K562 (cell line): ENCODE measurements around the gene ALB. TPM values are rescaled to one million over a fixed set of nuclear protein-coding genes. Genes with fewer than 3 reads are reported as not detected.

Experiments
- ATAC-seq: fragments of 200-7000 bp; cut with Tn5 transposase; 3 replicates; pipeline ENCODE4 v1.9.1; 2020; ENCODE audit warnings: moderate library complexity
- BruUV-seq: library from RNA; stranded (reverse); fragments of 400-500 nt; replicated peaks from 2 replicates; lab custom pipeline; 2021; lab: Mats Ljungman, UMichigan
- CTCF ChIA-PET: fragments of 300-600 bp; formaldehyde crosslinking; extraction: SDS; loops from one replicate; lab custom pipeline; 2021; ENCODE audit warnings: low intra/inter-chr PET ratio; lab: Yijun Ruan, JAX
- POLR2A ChIA-PET: fragments of 300-600, 350-650 bp; sonication (Branson Sonifier 250); formaldehyde crosslinking; extraction: SDS; loops from one replicate; lab custom pipeline; 2021; ENCODE audit warnings: antibody characterized with exemption, inconsistent platforms; lab: Yijun Ruan, JAX
- DNase-seq, 4 experiments: peaks; one replicate each; pipeline versions ENCODE4 v3.0.0 to v3.0.0-alpha.2; 2011 to 2018; ENCODE audit warnings: low spot score in 3 of 4, mixed read lengths in 3 of 4; ENCODE audit errors: extremely low read depth in 1 of 4
- FAIRE-seq: peaks from 2 replicates; lab custom pipeline; 2011; peaks lifted over from hg19 to GRCh38; lab: Jason Lieb, UNC
- H2AFZ ChIP-seq: 2 replicates; pipeline ENCODE4 v1.6.0; 2011; ENCODE audit warnings: low read depth, low read length, control low read depth, inconsistent platforms
- H3K27ac ChIP-seq: fragments of 200-600 bp; 3 replicates; pipeline ENCODE4 v1.8.0; 2011; ENCODE audit warnings: low read depth, mild to moderate bottlenecking, control low read depth, inconsistent platforms, low read length, moderate library complexity, mixed read lengths; ENCODE audit errors: extremely low read depth
- H3K27me3 ChIP-seq, 2 experiments: fragments of 300-600 bp in 1 of 2; 2 replicates in 1 of 2; 3 replicates in 1 of 2; pipeline versions ENCODE4 v1.6.0 to v1.8.0; 2011; ENCODE audit warnings: inconsistent platforms in 2 of 2, low read length in 2 of 2, mild to moderate bottlenecking in 1 of 2, mixed read lengths in 1 of 2, moderate library complexity in 1 of 2; ENCODE audit not compliant: control insufficient read depth in 2 of 2, insufficient read depth in 2 of 2
- H3K36me3 ChIP-seq: fragments of 300-600 bp; 3 replicates; pipeline ENCODE4 v1.8.0; 2011; ENCODE audit warnings: mild to moderate bottlenecking, low read length, inconsistent platforms; ENCODE audit not compliant: control insufficient read depth, insufficient read depth
- H3K4me1 ChIP-seq, 2 experiments: fragments of 200-600 bp in 1 of 2; replicated peaks in 1 of 2; 2 replicates in 1 of 2; 3 replicates in 1 of 2; pipeline versions ENCODE4 v1.5.1 to v1.8.0; 2011; ENCODE audit warnings: inconsistent platforms in 2 of 2, low read length in 2 of 2, mild to moderate bottlenecking in 1 of 2, mixed read lengths in 1 of 2, moderate library complexity in 1 of 2; ENCODE audit not compliant: control insufficient read depth in 2 of 2, insufficient read depth in 2 of 2
- H3K4me2 ChIP-seq: 2 replicates; pipeline ENCODE4 v1.6.1; 2011; ENCODE audit warnings: low read length, control low read depth, inconsistent platforms, mixed read lengths; ENCODE audit not compliant: insufficient read depth
- H3K4me3 ChIP-seq: fragments of 200-600 bp; sonication (generic), shearing (Covaris generic); 2 replicates; pipeline ENCODE4 v1.5.1; 2016; ENCODE audit warnings: control low read depth, inconsistent platforms
- H3K79me2 ChIP-seq: fragments of 200-600 bp; 3 replicates; pipeline ENCODE4 v1.8.0; 2011; ENCODE audit warnings: low read length, inconsistent platforms; ENCODE audit not compliant: control insufficient read depth, insufficient read depth
- H3K9ac ChIP-seq, 2 experiments: 2 replicates each; pipeline versions ENCODE4 v1.6.0 to v1.6.1; 2011; ENCODE audit warnings: low read depth in 2 of 2, low read length in 2 of 2, control low read depth in 1 of 2, inconsistent platforms in 1 of 2, mild to moderate bottlenecking in 1 of 2, mixed read lengths in 1 of 2; ENCODE audit not compliant: insufficient read depth in 1 of 2
- H3K9me1 ChIP-seq: one replicate; pipeline ENCODE4 v1.6.0; 2011; ENCODE audit warnings: inconsistent platforms, mild to moderate bottlenecking, low read length, moderate library complexity; ENCODE audit not compliant: control insufficient read depth, insufficient read depth
- H3K9me3 ChIP-seq: replicated peaks from 2 replicates; pipeline ENCODE4 v1.5.1; 2011; ENCODE audit warnings: low read depth, low read length, inconsistent platforms; ENCODE audit not compliant: control insufficient read depth, insufficient read depth
- H4K20me1 ChIP-seq: replicated peaks from 2 replicates; pipeline ENCODE4 v1.6.1; 2011; ENCODE audit warnings: low read length, inconsistent platforms, mixed read lengths; ENCODE audit not compliant: control insufficient read depth, insufficient read depth
- CHD1 ChIP-seq: fragments of 200-600 bp; sonication (generic); IDR thresholded peaks from one replicate; pipeline ENCODE4 v1.6.1; 2012; ENCODE audit warnings: mild to moderate bottlenecking, moderate library complexity, low read length, inconsistent platforms
- CREB1 ChIP-seq, 2 experiments: sonication (generic) in 1 of 2; formaldehyde crosslinking in 1 of 2; IDR thresholded peaks; 2 replicates each; pipeline versions ENCODE4 v1.6.1 to v1.8.0; 2012 to 2022; ENCODE audit warnings: inconsistent platforms in 1 of 2, mild to moderate bottlenecking in 1 of 2, missing genetic modification reagents in 1 of 2, moderate library complexity in 1 of 2
- HCFC1 ChIP-seq: IDR thresholded peaks from 2 replicates; pipeline ENCODE4 v1.6.1; 2012; ENCODE audit warnings: low read depth, low read length, improper control_type of control experiment
- HNRNPUL1 ChIP-seq: fragments of 200-400 bp; formaldehyde crosslinking; IDR thresholded peaks from 2 replicates; pipeline ENCODE4 v1.6.1; 2017; ENCODE audit warnings: low read length
- KLF6 ChIP-seq: fragments of 250-450 bp; sonication (Bioruptor Pico); IDR thresholded peaks from 2 replicates; pipeline ENCODE4 v1.4.0; 2020; ENCODE audit warnings: mild to moderate bottlenecking, moderate library complexity, borderline replicate concordance
- L3MBTL2 ChIP-seq: fragments of 450-650 bp; IDR thresholded peaks from 2 replicates; pipeline ENCODE4 v1.6.1; 2016; ENCODE audit warnings: mild to moderate bottlenecking, moderate library complexity
- MTA1 ChIP-seq: fragments of 450-650 bp; IDR thresholded peaks from 2 replicates; pipeline ENCODE4 v1.6.1; 2017; ENCODE audit warnings: borderline replicate concordance
- NKRF ChIP-seq: fragments of 450-650 bp; IDR thresholded peaks from 2 replicates; pipeline ENCODE4 v1.6.1; 2016; ENCODE audit warnings: borderline replicate concordance
- PATZ1 ChIP-seq: fragments of 250-450 bp; sonication (Bioruptor Pico); IDR thresholded peaks from 2 replicates; pipeline ENCODE4 v1.5.0; 2020; ENCODE audit warnings: mild to moderate bottlenecking, borderline replicate concordance
- PHF8 ChIP-seq: fragments of 200-600 bp; sonication (generic); IDR thresholded peaks from 2 replicates; pipeline ENCODE4 v1.6.1; 2012; ENCODE audit warnings: mixed run types, mild to moderate bottlenecking, inconsistent platforms, low read length, moderate library complexity, borderline replicate concordance
- RBM17 ChIP-seq: fragments of 200-400 bp; formaldehyde crosslinking; IDR thresholded peaks from 2 replicates; pipeline ENCODE4 v1.6.1; 2017; ENCODE audit warnings: low read depth, mild to moderate bottlenecking, low read length, borderline replicate concordance
- SMC3 ChIP-seq: conservative IDR thresholded peaks from 2 replicates; pipeline ENCODE4 v1.6.1; 2011; ENCODE audit warnings: low read depth, low read length, improper control_type of control experiment; ENCODE audit not compliant: insufficient read depth
- SREBF2 ChIP-seq: sonication (generic); formaldehyde crosslinking; IDR thresholded peaks from 2 replicates; pipeline ENCODE4 v1.4.0; 2020; ENCODE audit warnings: mild to moderate bottlenecking, missing genetic modification reagents
- ZNF766 ChIP-seq: fragments of 200-800 bp; sonication (Bioruptor generic); conservative IDR thresholded peaks from 2 replicates; pipeline ENCODE4 v1.6.1; 2016; ENCODE audit warnings: missing genetic modification characterization, missing compliant biosample characterization
- ZSCAN29 ChIP-seq: fragments of 450-650 bp; IDR thresholded peaks from 2 replicates; pipeline ENCODE4 v1.6.1; 2017
- WGBS: fragments of 100-300 bp; shearing (Covaris generic); methylation state at CpG from one replicate; pipeline ENCODE4 v1.1.6; 2016; ENCODE audit warnings: low coverage, mixed read lengths; ENCODE audit not compliant: insufficient coverage; ENCODE audit errors: missing lambda C conversion rate; 5-methylcytosine and 5-hydroxymethylcytosine counted together
- in situ Hi-C: fragments of 300-500 bp; cut with MboI; formaldehyde crosslinking; loops from 4 replicates; pipeline ENCODE4 v1.15.0; 2018; ENCODE audit warnings: inconsistent platforms, mixed read lengths
- intact Hi-C: fragments of 100-400 bp; cut with micrococcal nuclease; formaldehyde crosslinking; loops from 2 replicates; pipeline ENCODE4 v1.14.2; 2022
- polyA plus RNA-seq, 8 experiments: library from polyadenylated mRNA; depleted of rRNA in 4 of 8; stranded (reverse) in 5 of 8; unstranded in 3 of 8; fragments of >200 nt; fragmentation: Nextera tagmentation in 2 of 8; fragmentation: Illumina TruSeq in 1 of 8; extraction: Ambion mirVana in 2 of 8; extraction: Trizol in 1 of 8; gene quantifications; 2 replicates each; pipeline versions ENCODE4 v1.2.1 to v1.2.3, GENCODE V29; 2011 to 2014; ENCODE audit warnings: inconsistent platforms in 1 of 8, missing spikeins in 1 of 8
- total RNA-seq, 7 experiments: library from RNA; depleted of rRNA in 6 of 7; stranded (reverse); fragments of >200 nt in 6 of 7; fragmentation: Illumina TruSeq in 2 of 7; extraction: Trizol in 2 of 7; gene quantifications; 2 replicates each; pipeline versions ENCODE4 v1.2.1 to v1.2.3, GENCODE V29; 2011 to 2021; ENCODE audit warnings: low replicate concordance in 1 of 7

Gene ALB
- total and polyA plus RNA-seq, 9 of the 15 experiments (the other 6 are each of a cell fraction or from before 2014, with no cell fraction given) = 0.04 to 18.5 (median 0.20) TPM; not detected in 2

- FAIRE-seq = no peak
- no peaks in the 10 kb centered on the region for H3K27me3 ChIP-seq
- ChIA-PET POLR2A (no interaction called here), CTCF (no interaction called here)
- 54% methylated on average over 3 of the region's 3 CpGs for WGBS
- H3K9me1 ChIP-seq = no peaks in the 10 kb centered on the region
- intact Hi-C loops = loop anchor here (10.0 kb wide), 2 partner anchors 126 to 214 kb away; no protein-coding TSS in a partner anchor
- H3K79me2 ChIP-seq = no peaks in the 10 kb centered on the region
- no peaks in the 10 kb centered on the region for H3K9me3 ChIP-seq
- in situ Hi-C loops = no loop called here
- no peaks in the 10 kb centered on the region for H4K20me1 ChIP-seq
- no peak overlapping the region for H3K27ac ChIP-seq
- no peak overlapping the region for H3K9ac ChIP-seq
- no peak overlapping the region for H3K4me2 ChIP-seq
- ATAC-seq = no peak
- no TSS peak for BruUV-seq
- H3K4me1 ChIP-seq = no peaks in the 10 kb centered on the region
- no peak for DNase-seq
- no peaks in the 10 kb centered on the region for H3K36me3 ChIP-seq
- H3K4me3 ChIP-seq = no peak overlapping the region
- TF ChIP-seq NKRF = no peak
- no peak for TF ChIP-seq HNRNPUL1
- no peak for TF ChIP-seq CREB1 (IDR thresholded peaks at IDR 0.05)
- TF ChIP-seq CREB1 (CRISPR knock-in tag; IDR thresholded peaks at IDR 0.05) = no peak
- no peak for TF ChIP-seq HCFC1
- TF ChIP-seq CHD1 = no peak
- no peak for TF ChIP-seq RBM17
- no peak for TF ChIP-seq SREBF2
- no peak for TF ChIP-seq ZSCAN29
- TF ChIP-seq PATZ1 (CRISPR knock-in tag) = no peak
- TF ChIP-seq SMC3 = no peak
- no peak for TF ChIP-seq KLF6 (CRISPR knock-in tag)
- TF ChIP-seq ZNF766 (CRISPR knock-in tag) = no peak
- TF ChIP-seq L3MBTL2 = no peak
- no peak for TF ChIP-seq MTA1
- no peak for TF ChIP-seq PHF8
- no peak overlapping the region for H2AFZ ChIP-seq
Measured at GRCh38 chr4:73440653-73441052, 36.6 kb downstream of the ALB start.
